Heart right ventricle (tissue), 16 donors: ENCODE results near the gene TBK1. TPM values are rescaled to one million over a fixed set of nuclear protein-coding genes. Genes with fewer than 3 reads are reported as not detected.

Experiments used
- ATAC-seq, 8 donors: fragments of 200-7000 bp; cut with Tn5 transposase; one replicate each; pipeline ENCODE4 v1.9.1; 2020; ENCODE audit warnings: mild to moderate bottlenecking in 8 of 8, moderate library complexity in 8 of 8, moderate number of reproducible peaks in 1 of 8
- DNase-seq, 2 donors: peaks; one replicate each; pipeline ENCODE4 v3.0.0-alpha.2; 2020
- H3K27ac ChIP-seq, 10 donors: fragments of 200-600 bp; sonication (generic) in 2 of 10; one replicate each; pipeline versions ENCODE4 v1.5.0 to v1.8.0; 2020 to 2022; ENCODE audit warnings: mild to moderate bottlenecking in 3 of 10
- H3K27me3 ChIP-seq, 7 donors: fragments of 200-600 bp; one replicate each; pipeline ENCODE4 v1.8.0; 2021 to 2022; ENCODE audit warnings: mild to moderate bottlenecking in 2 of 7
- H3K36me3 ChIP-seq, 9 donors: fragments of 200-600 bp; sonication (generic) in 1 of 9; one replicate each; pipeline versions ENCODE4 v1.5.0 to v1.8.0; 2020 to 2022; ENCODE audit warnings: mild to moderate bottlenecking in 2 of 9
- H3K4me1 ChIP-seq, 9 donors: fragments of 200-600 bp; sonication (generic) in 1 of 9; one replicate each; pipeline versions ENCODE4 v1.5.0 to v1.8.0; 2020 to 2022; ENCODE audit warnings: mild to moderate bottlenecking in 4 of 9
- H3K4me3 ChIP-seq, 10 donors: fragments of 200-600 bp; sonication (generic) in 2 of 10; one replicate each; pipeline versions ENCODE4 v1.5.0 to v1.8.0; 2020 to 2022; ENCODE audit warnings: mild to moderate bottlenecking in 7 of 10, moderate library complexity in 2 of 10
- H3K9me3 ChIP-seq, 11 donors: fragments of 200-600 bp in 10 of 11; sonication (generic) in 2 of 11; one replicate each; pipeline versions ENCODE4 v1.5.0 to v1.8.0; 2013 to 2022; ENCODE audit warnings: mild to moderate bottlenecking in 2 of 11, control low read depth in 1 of 11, moderate library complexity in 1 of 11
- WGBS, 2 donors: extraction: QIAGEN DNeasy Blood & Tissue Kit; methylation state at CpG; one replicate each; pipeline ENCODE4 v1.1.7; 2013; ENCODE audit warnings: inconsistent platforms in 1 of 2; 5-methylcytosine and 5-hydroxymethylcytosine counted together
- intact Hi-C, 10 donors: fragments of 100-400 bp; cut with DNase I; formaldehyde crosslinking; loops; one replicate each; pipeline versions ENCODE4 v1.11.1 to v1.14.2; 2022
- polyA plus RNA-seq, 2 donors: library from polyadenylated mRNA; stranded (reverse); fragments of 200-250 nt; gene quantifications; one replicate each; pipeline ENCODE4 v1.2.3, GENCODE V29; 2013
- total RNA-seq, 10 donors: library from RNA; stranded (reverse); fragmentation: NEBNext Ultra II Directional in 3 of 10; extraction: Animal tissue kit (Norgen Biotek cat#: 25700) in 3 of 10; gene quantifications; one replicate each; pipeline versions ENCODE4 v1.2.1 to v1.2.4, GENCODE V29; 2021 to 2023
- TF ChIP-seq, protein P1 (sequence below), 9 donors: fragments of 200-600 bp; sonication (generic) in 2 of 9; IDR thresholded peaks; one replicate each; pipeline versions ENCODE4 v1.5.0 to v1.8.0; 2021 to 2022; ENCODE audit warnings: antibody characterized with exemption in 9 of 9, mild to moderate bottlenecking in 5 of 9, moderate library complexity in 1 of 9
- donor health status: Arrhythmogenic right ventricular cardiomyopathy.
- donor health status: ischemic (EF 13 %, LVEDD 7.1; RV severe dilation, severe dysfunction).
- donor health status: healthy with polysubstance abuse.
- donor health status: DM: no; HTN: yes; CAD: no.
- donor health status: DM: no; HTN: no; CAD: no.
- donor health status: ischemic (EF 25% LVEDD 6.9; RV normal size, moderate dysfunction).
- donor health status: ischemic (EF 25% LVEDD 5.7; RV mildly dilated, moderate dysfunction).
- donor health status: healthy.
- donor health status: DM: yes; HTN: yes; CAD: no.
- donor health status: Ischemic cardiomyopathy.
- donor health status: ischemic (EF 35%, LVEDD 5.7; RV mildly dilated, moderate dysfunction).
- donor health status: nonischemic (EF 11% LVEDD 7.7; RV severe dilation, severe dysfunction).
- donor health status: DM: yes; HTN: yes; CAD: no.
- donor health status: PGD.
- donor health status: ischemic (EF 29% LVEDD 5.4; RV normal size, mild dysfunction).
- donor health status: nonischemic (EF 23%, LVEDD 6.1; RV moderate dilation, normal function).

The TBK1 gene
- total and polyA plus RNA-seq, 12 donors = 8.2 to 15.1 (median 10.5) TPM

GRCh38 chr12:64413884-64414283, 38.0 kb upstream of the TBK1 start:
- WGBS, 2 donors = 88 to 89% methylated on average over 2 of the region's 2 CpGs
- TF ChIP-seq, protein P1, sequence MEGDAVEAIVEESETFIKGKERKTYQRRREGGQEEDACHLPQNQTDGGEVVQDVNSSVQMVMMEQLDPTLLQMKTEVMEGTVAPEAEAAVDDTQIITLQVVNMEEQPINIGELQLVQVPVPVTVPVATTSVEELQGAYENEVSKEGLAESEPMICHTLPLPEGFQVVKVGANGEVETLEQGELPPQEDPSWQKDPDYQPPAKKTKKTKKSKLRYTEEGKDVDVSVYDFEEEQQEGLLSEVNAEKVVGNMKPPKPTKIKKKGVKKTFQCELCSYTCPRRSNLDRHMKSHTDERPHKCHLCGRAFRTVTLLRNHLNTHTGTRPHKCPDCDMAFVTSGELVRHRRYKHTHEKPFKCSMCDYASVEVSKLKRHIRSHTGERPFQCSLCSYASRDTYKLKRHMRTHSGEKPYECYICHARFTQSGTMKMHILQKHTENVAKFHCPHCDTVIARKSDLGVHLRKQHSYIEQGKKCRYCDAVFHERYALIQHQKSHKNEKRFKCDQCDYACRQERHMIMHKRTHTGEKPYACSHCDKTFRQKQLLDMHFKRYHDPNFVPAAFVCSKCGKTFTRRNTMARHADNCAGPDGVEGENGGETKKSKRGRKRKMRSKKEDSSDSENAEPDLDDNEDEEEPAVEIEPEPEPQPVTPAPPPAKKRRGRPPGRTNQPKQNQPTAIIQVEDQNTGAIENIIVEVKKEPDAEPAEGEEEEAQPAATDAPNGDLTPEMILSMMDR (IDR thresholded peaks at IDR 0.05) = no peak
- no peak for ATAC-seq
- Histone ChIP-seq H3K4me3 (no peak overlapping the region), H3K27me3 (no peaks in the 10 kb centered on the region), H3K36me3 (peaks cover 0 to 97% (median 54%) of the 10 kb centered on the region in 9 donors), H3K27ac (no peak overlapping the region), H3K4me1 (peaks cover 0 to under 1% (median 0%) of the 10 kb centered on the region in 9 donors), H3K9me3 (no peaks in the 10 kb centered on the region)
- no peak for DNase-seq
- intact Hi-C loops = no loop called here

GRCh38 chr12:64418209-64418608, 33.7 kb upstream of the TBK1 start:
- Histone ChIP-seq H3K27me3 (no peaks in the 10 kb centered on the region), H3K4me1 (peaks cover 0 to 10% (median 0%) of the 10 kb centered on the region in 9 donors), H3K9me3 (no peaks in the 10 kb centered on the region), H3K27ac (no peak overlapping the region), H3K4me3 (no peak overlapping the region), H3K36me3 (peaks cover 0 to 100% (median 62%) of the 10 kb centered on the region in 9 donors)
- TF ChIP-seq, protein P1 (IDR thresholded peaks at IDR 0.05) = no peak
- DNase-seq (no peak), ATAC-seq (no peak)
- intact Hi-C loops = no loop called here

GRCh38 chr12:64419696-64420095, 32.2 kb upstream of the TBK1 start:
- Histone ChIP-seq H3K27ac (peak overlapping the region in 4 of 10 donors; percentile 32 to 60 (median 49)), H3K36me3 (peaks cover 3 to 100% (median 67%) of the 10 kb centered on the region in 9 donors), H3K4me3 (peak overlapping the region in 1 of 10 donors; percentile 6), H3K4me1 (peaks cover 0 to 10% (median 0%) of the 10 kb centered on the region in 9 donors), H3K27me3 (no peaks in the 10 kb centered on the region), H3K9me3 (no peaks in the 10 kb centered on the region)
- TF ChIP-seq, protein P1 (IDR thresholded peaks at IDR 0.05) = no peak
- ATAC-seq (no peak), DNase-seq (no peak)
- 65 to 72% methylated on average over 3 of the region's 3 CpGs for WGBS, 2 donors
- intact Hi-C loops = loop anchor here in 1 of 10 donors (5.0 kb wide), 1 partner anchor 68 kb away; no protein-coding TSS in a partner anchor

DNA sequence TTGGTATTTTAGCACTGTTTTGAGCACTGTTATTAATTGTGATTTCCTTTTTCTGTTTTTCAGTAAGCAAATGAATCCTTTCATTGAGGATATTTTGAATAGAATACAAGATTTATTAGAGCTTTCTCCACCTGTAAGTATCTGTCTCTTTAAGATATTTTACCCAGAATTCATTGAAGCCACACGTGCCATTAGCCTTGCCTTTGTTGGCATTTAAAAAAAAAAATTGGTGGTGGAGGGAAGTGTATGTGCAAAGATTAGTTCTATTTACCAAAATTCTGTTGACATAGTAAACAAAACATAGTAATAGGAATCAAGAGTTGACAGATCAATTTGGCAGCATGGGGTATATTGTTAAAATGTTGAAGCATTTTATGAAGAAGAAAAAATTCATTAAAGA, 23.9 kb upstream of the TBK1 start:
- no peak for DNase-seq
- Histone ChIP-seq H3K4me1 (no peaks in the 10 kb centered on the region), H3K27ac (no peak overlapping the region), H3K9me3 (no peaks in the 10 kb centered on the region), H3K27me3 (no peaks in the 10 kb centered on the region), H3K36me3 (peaks cover 0 to 100% (median 91%) of the 10 kb centered on the region in 9 donors), H3K4me3 (no peak overlapping the region)
- intact Hi-C loops = no loop called here
- no peak for ATAC-seq
- 28 to 30% methylated on average over 1 of the region's 1 CpG for WGBS, 2 donors
- TF ChIP-seq, protein P1 (IDR thresholded peaks at IDR 0.05) = no peak
